HepG2 (cell line): ENCODE results near the gene TMEM183A. TPM values are rescaled to one million over a fixed set of nuclear protein-coding genes. Genes with fewer than 3 reads are reported as not detected.

ENCODE experiments used
- ARID3A ChIP-seq: IDR thresholded peaks from 2 replicates; pipeline ENCODE4 v1.6.1; 2012; ENCODE audit warnings: low read depth, low read length, improper control_type of control experiment
- ETS1 ChIP-seq: sonication (generic); formaldehyde crosslinking; IDR thresholded peaks from 2 replicates; pipeline ENCODE4 v1.4.0; 2020; ENCODE audit warnings: missing genetic modification reagents
- IRF1 ChIP-seq: sonication (generic); formaldehyde crosslinking; IDR thresholded peaks from 2 replicates; pipeline ENCODE4 v1.4.0; 2020; ENCODE audit warnings: low read depth, mild to moderate bottlenecking, missing genetic modification reagents
- POLR2AphosphoS2 ChIP-seq: IDR thresholded peaks from 2 replicates; pipeline ENCODE4 v1.6.1; 2011; ENCODE audit warnings: low read depth, low read length, improper control_type of control experiment
- RERE ChIP-seq: IDR thresholded peaks from 2 replicates; pipeline ENCODE4 v1.6.1; 2016; ENCODE audit warnings: low read depth, missing genetic modification reagents, missing compliant biosample characterization
- ZBTB33 ChIP-seq: sonication (generic); formaldehyde crosslinking; IDR thresholded peaks from 2 replicates; pipeline ENCODE4 v1.4.0; 2020; ENCODE audit warnings: missing genetic modification reagents
- ZNF30 ChIP-seq: sonication (generic); formaldehyde crosslinking; IDR thresholded peaks from 2 replicates; pipeline ENCODE4 v1.5.0; 2020; ENCODE audit warnings: mild to moderate bottlenecking, missing genetic modification reagents
- ZNF572 ChIP-seq: sonication (generic); formaldehyde crosslinking; IDR thresholded peaks from 2 replicates; pipeline ENCODE4 v1.5.1; 2020; ENCODE audit warnings: mild to moderate bottlenecking, missing genetic modification reagents
- ZNF574 ChIP-seq: sonication (generic); formaldehyde crosslinking; IDR thresholded peaks from 2 replicates; pipeline ENCODE4 v1.4.0; 2020; ENCODE audit warnings: missing genetic modification reagents
- ZNF740 ChIP-seq: sonication (generic); formaldehyde crosslinking; IDR thresholded peaks from 2 replicates; pipeline ENCODE4 v1.4.0; 2020; ENCODE audit warnings: missing genetic modification reagents
- ZSCAN29 ChIP-seq: sonication (generic); formaldehyde crosslinking; conservative IDR thresholded peaks from 2 replicates; pipeline ENCODE4 v1.4.0; 2020; ENCODE audit warnings: mild to moderate bottlenecking, missing genetic modification reagents
- polyA plus RNA-seq, 8 experiments: library from polyadenylated mRNA; depleted of rRNA in 3 of 8; stranded (reverse) in 7 of 8; unstranded in 1 of 8; fragments of >200 nt; fragmentation: Illumina TruSeq in 4 of 8; extraction: Trizol in 4 of 8; gene quantifications; 2 replicates each; pipeline versions ENCODE4 v1.2.1 to v1.2.3, GENCODE V29; 2011 to 2016; ENCODE audit warnings: low read depth in 4 of 8, missing spikeins in 1 of 8, mixed read lengths in 1 of 8; ENCODE audit not compliant: insufficient read depth in 1 of 8
- total RNA-seq, 5 experiments: library from RNA; depleted of rRNA; stranded (reverse); fragments of >200 nt; fragmentation: Illumina TruSeq; extraction: Trizol; gene quantifications; 2 replicates each; pipeline ENCODE4 v1.2.3, GENCODE V29; 2016; ENCODE audit warnings: low read depth in 1 of 5

Gene TMEM183A
- total and polyA plus RNA-seq, 2 of the 13 experiments (the other 11 are each of a cell fraction or from before 2014, with no cell fraction given), result 59.7 to 82.0 TPM

- TF ChIP-seq ZNF30 (CRISPR knock-in tag) (no peak), ZNF574 (peak; percentile 28; the same call in 1 of the 2 replicates), IRF1 (CRISPR knock-in tag) (no peak), ZBTB33 (CRISPR knock-in tag) (peak; percentile 97), ZNF572 (no peak), ZNF740 (CRISPR knock-in tag) (peak; percentile 60; the same call in 1 of the 2 replicates), ETS1 (CRISPR knock-in tag) (0 out of 2 replicates have a peak, but pooled peaks have one; percentile 32), POLR2AphosphoS2 (peak; percentile 72), ZSCAN29 (CRISPR knock-in tag) (no peak), RERE (CRISPR knock-in tag) (no peak), ARID3A (0 out of 2 replicates have a peak, but pooled peaks have one; percentile 9)
Observed at GRCh38 chr1:203026031-203026665, 19.0 kb downstream of the TMEM183A start, which contains the start of gene PPFIA4 (continued).
